ENCODE results near the gene TM4SF4.
"Not testable (repeated sequence)": the region's sequence is repeated elsewhere in the genome, so short reads cannot be mapped to it uniquely, and the experiment has no call there.

Gene TM4SF4, protein sequence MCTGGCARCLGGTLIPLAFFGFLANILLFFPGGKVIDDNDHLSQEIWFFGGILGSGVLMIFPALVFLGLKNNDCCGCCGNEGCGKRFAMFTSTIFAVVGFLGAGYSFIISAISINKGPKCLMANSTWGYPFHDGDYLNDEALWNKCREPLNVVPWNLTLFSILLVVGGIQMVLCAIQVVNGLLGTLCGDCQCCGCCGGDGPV

DNA sequence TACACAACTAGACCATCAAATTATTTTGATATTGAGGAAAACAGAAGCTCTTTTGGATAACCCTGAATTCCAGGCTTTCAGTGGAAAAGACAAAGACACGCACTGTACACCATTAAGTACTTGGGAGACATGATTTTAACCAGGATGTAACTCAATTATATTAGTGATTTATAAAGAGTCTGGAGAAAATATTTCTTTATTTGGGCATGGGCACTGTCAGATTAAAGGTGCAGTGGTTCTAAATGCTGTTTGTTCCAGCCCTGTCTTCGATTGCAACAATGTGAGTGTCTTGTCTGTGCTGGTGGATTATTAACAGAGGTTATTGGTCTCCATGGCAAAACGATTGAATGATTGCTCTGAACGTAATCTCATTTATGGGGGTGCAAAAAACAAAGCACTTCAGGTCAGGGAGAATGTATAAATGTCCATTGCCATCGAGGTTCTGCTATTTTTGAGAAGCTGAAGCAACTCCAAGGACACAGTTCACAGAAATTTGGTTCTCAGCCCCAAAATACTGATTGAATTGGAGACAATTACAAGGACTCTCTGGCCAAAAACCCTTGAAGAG lies at the start of gene TM4SF4:
TM4SF4 (plus strand) TSS at position 448 of the 568 bp plus-strand sequence. CDS start 181 bp downstream, outside the sequence.
- no peak for DNase-seq (ENCODE audit: low read depth in 2 of 2)

DNA sequence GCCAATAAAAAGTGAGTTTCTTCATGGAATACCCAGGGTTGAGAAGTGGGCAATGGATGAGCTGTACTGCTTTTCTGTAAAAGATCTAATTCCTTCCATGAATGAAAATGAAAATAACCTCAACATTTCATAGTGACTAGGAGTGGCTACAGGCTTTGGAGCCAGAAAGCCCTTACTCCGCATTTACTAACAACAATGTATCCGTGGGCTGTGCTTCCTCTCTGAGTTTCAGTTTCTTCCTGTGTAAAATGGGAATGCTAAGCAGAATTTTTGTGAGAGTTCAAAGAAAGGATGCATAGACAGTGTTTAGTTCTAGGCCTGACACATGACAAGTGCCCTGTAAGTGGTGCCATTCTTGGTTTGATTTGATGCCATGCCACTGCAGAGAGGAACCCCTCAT lies 49.6 kb upstream of the TM4SF4 start:
- DNase-seq (ENCODE audit: low read depth in 2 of 2): no peak

DNA sequence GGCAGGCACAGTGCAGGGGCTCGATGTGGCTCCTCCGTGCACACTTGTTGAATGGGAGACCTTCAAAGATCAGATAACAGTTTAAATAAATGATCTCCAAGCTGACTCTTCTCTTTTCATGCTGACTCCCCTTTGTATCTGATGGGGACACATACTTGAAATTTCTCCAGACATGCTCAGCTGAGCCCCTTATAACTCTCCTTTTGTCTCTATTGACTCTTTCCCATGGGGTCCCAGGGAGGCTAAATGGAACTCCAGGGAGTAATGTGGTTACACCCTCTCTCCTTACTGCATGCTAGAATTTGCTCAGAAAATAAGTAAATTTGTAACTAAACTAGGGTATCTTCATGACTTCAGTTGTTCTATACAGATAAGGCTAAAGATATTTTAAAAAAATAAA lies 48.2 kb upstream of the TM4SF4 start:
- DNase-seq (ENCODE audit: low read depth in 2 of 2): no peak

DNA sequence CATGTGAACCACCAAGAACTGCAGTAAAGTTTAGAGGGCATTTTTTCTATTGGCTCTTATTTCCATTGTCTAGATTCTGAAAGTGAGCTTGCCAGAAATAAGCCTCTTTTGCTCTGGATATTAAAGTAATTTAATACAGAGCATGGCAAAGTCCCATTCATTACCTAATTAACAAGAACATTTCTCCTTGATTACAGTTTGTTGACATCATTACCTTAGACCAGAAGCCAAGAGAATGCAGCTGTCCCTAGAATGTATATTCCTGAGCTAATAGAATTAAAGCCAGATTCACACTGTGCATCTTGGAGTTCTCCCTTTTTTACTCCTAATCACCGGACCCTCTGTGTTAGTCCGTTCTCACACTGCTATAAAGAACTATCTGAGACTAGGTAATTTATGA lies 46.4 kb upstream of the TM4SF4 start:
- DNase-seq (ENCODE audit: low read depth in 2 of 2): no peak

DNA sequence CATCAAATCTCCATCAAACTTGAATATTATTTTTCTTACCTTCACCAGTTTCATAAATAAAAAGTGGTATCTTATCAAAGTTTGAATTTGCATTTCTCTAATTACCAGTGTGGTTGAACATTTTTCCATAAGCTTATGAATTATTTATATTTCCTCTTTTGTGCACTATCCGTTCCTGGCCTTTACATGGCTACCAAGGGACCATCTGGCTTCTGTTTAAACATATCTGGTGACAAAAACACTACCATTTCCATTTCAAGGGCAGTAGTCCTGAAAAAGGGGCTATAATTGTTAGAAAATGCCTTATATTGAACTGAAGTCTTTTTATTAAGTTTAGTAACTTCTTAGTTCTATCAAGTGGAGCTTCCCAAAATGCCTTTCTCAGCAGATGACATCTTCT lies 44.3 kb upstream of the TM4SF4 start:
- DNase-seq (ENCODE audit: low read depth in 2 of 2): no peak

DNA sequence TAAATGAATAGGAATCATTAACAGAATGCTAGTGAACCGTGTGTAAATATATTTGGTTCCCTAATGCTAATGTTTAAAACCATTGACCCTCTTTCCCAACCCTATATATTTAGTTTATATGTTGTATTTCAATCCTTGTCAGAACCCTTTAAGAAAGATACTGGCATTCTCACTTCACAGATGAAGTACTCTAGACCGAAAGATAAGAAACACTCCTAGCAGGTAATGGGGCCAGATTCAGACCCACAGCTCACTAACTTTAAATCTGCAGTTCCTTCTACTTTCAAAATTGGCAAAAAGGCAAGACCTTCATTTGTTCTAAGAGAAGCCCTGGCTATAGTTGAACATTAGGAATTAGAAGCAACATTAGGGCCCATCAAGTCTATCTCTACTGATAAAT lies 42.3 kb upstream of the TM4SF4 start:
- DNase-seq (ENCODE audit: low read depth in 2 of 2): no peak

DNA sequence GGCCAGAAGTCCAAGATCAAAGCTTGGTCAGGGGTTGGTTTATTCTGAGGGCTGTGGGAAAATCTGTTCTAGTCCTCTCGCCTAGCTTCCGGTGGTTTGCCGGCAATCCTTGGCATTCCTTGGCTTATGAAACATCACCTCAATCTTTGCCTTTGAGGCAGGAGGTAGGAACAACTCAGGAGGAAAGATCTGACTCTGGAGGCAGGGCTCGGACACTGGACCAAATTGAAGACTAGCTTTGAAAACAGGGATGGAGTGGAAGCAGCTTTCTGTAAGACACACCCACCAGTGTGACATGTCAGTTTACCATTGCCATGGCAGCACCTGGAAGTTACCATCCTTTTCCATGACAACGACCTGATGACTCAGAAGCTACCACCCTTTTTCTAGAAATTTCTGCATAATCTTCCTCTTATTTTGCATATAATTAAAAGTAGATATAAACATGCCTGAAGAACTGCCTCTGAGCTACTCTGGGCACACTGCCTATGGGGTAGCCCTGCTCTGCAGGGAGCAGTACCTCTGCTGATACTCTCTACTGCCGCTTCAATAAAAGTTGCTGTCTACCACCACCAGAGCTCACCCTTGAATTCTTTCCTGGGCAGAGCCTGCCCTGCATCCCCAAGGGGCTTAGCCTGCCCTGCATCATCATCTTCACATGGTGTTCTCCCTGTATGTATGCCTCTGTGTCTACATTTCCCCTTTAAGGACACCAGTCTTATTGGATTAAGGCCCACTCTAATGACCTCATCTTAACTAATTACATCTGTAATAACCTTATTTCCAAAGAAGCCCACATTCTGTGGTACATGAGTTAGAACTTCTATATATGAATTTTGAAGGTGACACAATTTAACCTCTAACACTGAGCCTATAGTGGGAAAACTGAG lies 38.3 kb upstream of the TM4SF4 start:
- DNase-seq (ENCODE audit: low read depth in 2 of 2): no peak

DNA sequence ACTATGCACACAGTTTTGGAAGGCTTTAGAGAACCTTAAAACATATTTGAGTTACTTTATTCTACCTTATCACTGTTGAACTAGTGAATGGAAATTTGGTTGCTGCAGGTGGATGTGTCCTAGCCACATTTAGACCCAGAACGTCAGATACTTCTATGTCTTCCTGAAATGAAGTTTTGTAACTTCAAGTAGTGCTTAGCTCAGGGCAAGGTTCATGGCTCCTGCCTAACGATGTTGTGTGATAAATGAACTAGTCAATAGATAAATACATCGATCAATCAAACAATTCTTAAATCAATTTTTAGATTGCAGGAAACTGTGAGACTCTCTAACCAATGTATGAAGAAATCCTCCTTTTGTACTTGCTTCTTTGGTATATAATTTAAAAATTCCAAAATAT lies 37.2 kb upstream of the TM4SF4 start:
- DNase-seq (ENCODE audit: low read depth in 2 of 2): no peak

DNA sequence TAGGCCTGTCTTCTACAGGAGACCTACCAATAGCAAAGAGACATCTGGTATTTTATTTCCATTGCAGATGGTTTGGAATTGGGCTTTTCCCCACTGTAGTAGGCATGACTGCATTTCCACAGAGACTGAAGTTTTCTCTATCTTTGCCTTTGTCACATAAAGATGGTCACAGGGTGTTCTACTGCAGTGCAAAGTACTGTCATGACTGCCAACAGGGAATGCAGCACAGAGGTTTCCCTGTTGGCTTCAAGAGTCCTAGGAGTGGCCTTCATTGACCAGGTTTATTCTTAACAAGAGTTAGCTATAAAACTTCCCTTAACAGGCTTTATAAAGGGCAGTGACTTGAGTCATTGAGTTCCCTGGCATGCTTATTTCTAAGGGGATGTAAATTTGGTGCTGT lies 36.8 kb upstream of the TM4SF4 start:
- no peak for DNase-seq (ENCODE audit: low read depth in 2 of 2)

DNA sequence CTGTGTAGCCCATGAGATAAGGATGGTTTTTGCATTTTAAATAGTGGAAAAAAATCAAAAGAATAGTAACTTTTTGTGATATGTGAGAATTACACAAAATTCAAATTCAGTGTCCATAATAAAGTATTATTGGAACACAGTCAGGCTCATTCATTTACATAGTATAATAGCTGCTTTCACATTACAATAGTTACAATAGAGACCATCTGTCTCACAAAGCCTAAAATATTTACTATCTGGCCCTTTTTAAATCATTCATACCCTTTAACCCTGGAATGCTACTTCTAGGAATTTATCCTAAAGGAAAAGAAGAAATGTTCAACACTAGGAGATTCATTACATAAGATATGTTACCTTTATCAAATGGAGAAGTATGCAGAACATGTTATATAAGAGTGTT lies 35.5 kb upstream of the TM4SF4 start:
- DNase-seq (ENCODE audit: low read depth in 2 of 2): no peak

DNA sequence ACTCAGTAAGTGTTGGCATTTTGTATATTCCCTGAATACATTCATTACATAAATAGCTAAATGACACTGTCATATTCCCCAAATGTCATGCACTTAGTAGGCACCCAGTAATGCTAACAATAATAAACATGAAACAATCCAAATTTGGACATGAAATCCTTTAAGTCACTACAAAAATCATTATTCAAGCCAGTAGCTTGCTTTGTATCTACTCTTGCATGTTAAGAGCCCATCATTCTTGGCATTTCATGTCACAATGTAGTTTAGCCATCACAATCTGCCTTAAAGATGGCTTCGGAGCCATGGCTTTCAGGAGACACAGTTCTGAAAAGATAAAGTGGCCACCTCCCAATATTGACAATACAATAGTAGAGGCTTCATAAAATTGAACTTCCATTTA lies 32.9 kb upstream of the TM4SF4 start:
- DNase-seq (ENCODE audit: low read depth in 2 of 2): no peak

DNA sequence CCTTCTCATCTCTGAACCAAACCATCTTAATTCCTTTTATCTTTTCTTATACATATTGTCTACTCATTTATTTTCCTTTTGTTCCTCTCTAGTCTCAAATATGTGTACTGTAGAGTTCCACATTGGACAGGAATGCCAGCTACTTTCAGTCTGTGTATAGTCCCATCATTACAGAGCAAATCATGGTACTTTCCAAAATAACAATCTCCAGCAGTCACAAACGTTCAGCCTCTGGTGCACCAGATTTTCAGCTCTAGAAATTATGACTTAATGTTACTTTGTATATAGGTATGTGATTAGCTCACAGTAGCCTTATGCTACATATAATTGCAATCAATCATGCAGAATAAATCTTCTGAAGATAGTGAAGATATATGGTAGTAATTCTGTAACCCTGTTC lies 32.5 kb upstream of the TM4SF4 start:
- no peak for DNase-seq (ENCODE audit: low read depth in 2 of 2)

DNA sequence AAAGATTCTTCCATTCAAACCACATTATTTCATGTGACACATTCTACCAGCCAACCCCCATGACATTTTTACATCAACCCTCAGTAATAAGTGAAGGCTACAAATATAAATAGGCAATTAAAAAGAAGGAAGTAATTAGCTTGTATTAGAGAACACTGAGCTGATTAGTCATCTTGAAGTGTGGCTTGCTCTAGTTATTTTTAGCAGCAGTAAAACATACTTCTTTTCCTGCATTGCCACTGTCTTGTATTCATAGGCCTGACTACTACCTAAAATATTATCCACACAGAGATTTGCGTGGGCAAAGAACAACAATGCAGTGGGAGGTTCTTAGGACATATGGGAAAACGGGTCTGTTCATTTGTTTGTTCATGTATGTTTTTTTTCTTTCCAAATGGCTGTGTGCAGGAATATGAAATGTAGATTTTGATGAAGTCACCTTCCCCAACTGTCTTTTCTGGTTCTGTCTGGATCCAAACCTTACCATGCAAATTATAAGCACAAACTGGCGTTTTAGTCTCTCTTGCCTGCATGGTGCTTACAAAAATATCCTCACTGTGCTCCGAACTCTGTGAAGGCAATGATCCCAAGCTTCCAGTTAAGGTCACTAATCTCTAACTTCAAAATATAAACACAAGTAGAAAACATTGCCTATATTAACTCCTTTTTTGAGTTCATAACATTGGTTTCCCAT lies 31.5 kb upstream of the TM4SF4 start:
- peak; percentile 53 to 56 for DNase-seq (ENCODE audit: low read depth in 2 of 2)

DNA sequence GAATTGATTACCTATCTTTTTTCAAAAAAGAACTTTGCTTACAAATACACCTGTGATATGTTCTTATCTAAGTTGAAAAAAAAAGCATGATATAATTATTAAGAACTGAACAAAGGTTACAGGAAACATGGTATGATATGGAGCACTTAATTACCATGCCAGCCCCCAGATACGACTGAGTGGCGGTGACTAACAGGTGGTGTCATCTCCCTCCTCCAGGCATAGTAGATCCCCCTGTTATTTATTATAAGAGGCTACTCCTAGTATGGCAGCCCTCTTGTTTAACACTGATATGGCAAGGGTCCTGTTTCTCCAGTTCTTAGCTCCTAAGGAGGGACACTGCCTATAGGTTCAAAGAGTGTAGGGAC lies 31.0 kb upstream of the TM4SF4 start:
- DNase-seq (ENCODE audit: low read depth in 2 of 2): no peak

DNA sequence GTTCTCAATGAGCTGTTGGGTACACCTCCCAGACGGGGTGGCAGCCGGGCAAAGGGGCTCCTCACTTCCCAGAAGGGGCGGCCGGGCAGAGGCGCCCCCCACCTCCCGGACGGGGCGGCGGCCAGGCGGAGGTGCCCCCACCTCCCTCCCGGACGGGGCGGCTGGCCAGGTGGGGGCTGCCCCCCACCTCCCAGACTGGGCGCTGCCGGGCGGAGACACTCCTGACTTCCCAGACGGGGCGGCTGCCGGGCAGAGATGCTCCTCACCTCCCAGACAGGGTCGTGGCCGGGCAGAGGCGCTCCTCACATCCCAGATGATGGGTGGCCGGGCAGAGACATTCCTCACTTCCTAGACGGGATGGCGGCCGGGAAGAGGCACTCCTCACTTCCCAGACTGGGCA lies 29.6 kb upstream of the TM4SF4 start:
- not testable (repeated sequence) for DNase-seq (ENCODE audit: low read depth in 2 of 2)

DNA sequence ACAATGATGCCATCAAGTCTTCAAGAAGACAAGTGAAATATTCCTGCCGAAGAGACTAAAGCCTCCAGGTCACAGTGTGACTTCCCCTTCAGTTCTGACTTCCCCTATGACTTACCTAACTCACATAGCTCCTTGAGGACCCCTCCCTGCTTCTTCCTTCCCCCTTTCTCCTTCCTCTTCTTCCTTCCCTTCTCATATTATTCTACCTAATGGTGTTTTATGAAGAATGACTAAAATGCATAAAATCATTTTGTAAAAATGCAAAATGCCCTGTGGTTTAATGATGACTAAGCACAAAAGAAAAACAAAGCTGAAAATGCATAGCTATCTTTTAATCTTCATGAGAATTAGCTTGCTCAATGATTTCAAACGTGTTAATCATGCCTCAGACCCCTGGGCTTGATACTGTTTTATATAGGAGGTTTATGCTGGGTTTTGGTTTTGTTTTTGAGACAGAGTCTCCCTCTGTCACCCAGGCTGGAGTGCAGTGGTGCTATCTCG lies 26.1 kb upstream of the TM4SF4 start:
- DNase-seq (ENCODE audit: low read depth in 2 of 2): peak; percentile 73 to 74

DNA sequence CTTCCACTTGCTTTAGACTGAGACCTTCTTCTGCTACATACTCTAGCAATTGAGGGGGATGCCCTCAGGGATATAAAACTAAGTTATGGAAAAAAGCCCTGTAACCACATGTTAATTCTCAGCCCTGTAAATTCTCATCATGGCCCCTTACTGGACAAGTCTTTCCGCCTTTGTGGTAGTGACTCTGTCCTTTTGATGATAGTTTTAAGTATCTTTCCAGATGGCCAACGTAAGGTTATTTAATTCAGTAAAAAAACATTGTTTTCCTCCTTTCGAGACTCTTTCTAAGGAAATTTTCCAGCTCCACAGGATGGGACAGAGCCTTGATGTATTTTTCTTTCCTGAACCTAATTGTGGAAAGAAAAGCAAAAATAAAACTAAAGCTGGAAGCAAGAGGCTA lies 25.3 kb upstream of the TM4SF4 start:
- DNase-seq (ENCODE audit: low read depth in 2 of 2): no peak

DNA sequence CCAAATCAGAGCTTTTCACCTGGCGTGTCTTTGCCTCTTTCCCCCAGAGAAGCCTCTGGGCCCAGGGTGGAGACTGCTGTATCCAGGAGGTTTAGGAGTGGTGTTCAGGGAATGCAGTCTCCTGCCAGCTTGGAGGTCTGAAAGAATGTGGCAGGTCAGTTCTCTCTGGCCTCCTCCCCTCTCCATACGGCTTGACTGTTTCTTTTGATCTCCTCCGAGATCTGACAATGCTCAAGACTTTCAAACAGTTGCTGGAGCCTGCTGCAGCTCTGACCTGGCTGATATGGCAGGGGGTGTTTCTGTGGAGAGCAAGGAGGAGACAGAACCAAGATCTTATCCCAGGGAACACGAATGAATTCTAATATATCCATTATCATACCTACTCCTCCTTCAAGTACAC lies 24.7 kb upstream of the TM4SF4 start:
- DNase-seq (ENCODE audit: low read depth in 2 of 2): no peak

DNA sequence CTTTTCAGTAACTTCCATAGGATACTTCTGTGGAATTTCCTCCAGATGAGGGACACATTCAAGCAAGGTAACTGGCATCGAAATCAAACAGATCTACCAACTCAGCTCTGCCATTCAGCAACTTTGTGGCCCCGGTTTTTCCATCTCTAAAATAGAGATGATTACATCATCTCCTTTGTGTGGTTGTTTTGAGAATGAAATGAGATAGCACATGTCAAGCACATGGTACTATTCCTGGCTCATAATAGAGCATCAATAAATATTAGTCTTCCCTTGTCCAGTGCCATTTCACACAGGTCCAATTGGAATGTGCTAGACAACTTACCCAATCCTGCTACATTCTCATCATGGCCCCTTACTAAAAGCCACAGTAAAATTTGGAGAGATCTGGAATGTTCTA lies 24.2 kb upstream of the TM4SF4 start:
- no peak for DNase-seq (ENCODE audit: low read depth in 2 of 2)

DNA sequence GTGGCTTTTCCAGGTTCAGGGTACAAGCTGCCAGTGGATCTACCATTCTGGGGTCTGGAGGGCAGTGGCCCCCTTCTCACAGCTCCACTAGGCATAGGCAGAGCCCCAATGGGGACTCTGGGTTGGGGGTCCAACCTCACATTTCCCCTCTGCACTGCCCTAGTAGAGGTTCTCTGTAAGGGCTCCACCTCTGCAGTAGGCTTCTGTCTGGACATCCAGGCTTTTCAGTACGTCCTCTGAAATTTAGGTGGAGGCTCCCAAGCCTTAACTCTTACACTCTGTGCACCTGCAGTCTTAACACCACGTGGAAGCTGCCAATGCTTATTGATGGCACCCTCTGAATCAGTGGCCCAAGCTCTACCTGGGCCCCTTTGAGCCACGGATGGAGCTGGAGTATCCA lies 22.5 kb upstream of the TM4SF4 start:
- no peak for DNase-seq (ENCODE audit: low read depth in 2 of 2)

DNA sequence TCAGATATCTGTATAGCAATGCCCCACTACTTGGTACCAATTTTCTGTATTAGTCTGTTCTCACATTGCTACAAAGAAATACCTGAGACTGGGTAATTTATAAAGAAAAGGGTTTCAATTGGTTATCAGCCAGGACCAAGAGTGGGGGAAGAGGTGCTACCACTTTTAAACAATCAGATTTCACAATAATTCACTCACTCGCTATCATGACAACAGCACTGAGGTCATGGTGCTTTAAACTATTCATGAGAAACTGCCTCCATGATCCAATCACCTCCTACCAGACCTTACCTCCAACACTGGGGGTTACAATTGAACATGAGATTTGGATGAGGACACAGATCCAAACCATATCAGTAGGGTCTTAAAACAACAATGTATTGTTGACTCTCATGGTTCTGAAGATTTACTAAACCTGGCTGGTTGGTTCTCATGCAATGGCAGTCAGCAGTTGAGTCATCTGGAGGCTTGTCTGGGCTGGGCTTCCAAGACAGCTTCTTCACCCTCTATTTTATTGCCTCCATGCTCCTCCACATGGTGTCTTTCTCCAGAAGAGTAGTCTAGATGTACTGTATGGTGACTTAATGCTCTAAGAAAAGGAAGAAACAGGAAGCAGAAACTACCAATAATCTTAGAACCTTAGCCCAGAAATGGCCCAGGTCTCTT lies 21.2 kb upstream of the TM4SF4 start:
- DNase-seq (ENCODE audit: low read depth in 2 of 2): no peak

DNA sequence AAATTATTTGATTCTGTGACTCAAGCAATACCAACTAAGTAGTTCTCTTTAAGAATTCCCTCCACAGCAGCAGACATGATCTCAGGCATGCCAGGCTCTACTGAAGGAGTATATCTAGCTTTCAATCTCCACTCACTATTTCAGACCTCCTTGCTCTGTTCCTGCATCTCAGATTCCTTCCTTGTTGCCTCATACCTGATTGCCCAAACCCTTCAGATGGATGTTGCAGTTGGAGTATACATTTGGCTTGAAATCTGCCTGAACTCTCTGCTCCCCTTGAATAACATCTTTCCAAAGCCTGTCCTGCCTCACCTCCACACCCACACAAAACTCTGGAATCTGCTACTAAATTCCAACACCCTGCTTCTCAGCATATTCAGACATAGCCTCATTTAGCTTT lies 19.8 kb upstream of the TM4SF4 start:
- peak; percentile 47 to 50 for DNase-seq (ENCODE audit: low read depth in 2 of 2)

Measured in fibroblast of skin of left biceps (primary cell).